ENCODE results near the gene NR2F6.
"Not testable (repeated sequence)": the region's sequence is repeated elsewhere in the genome, so short reads cannot be mapped to it uniquely, and the experiment has no call there.

The NR2F6 gene

GRCh38 chr19:17245535-17245984 is at the start of gene NR2F6:
Gene NR2F6 (minus strand): TSS chr19:17245919. CDS start chr19:17245220, 699 bp downstream.
- no peak for DNase-seq

DNA sequence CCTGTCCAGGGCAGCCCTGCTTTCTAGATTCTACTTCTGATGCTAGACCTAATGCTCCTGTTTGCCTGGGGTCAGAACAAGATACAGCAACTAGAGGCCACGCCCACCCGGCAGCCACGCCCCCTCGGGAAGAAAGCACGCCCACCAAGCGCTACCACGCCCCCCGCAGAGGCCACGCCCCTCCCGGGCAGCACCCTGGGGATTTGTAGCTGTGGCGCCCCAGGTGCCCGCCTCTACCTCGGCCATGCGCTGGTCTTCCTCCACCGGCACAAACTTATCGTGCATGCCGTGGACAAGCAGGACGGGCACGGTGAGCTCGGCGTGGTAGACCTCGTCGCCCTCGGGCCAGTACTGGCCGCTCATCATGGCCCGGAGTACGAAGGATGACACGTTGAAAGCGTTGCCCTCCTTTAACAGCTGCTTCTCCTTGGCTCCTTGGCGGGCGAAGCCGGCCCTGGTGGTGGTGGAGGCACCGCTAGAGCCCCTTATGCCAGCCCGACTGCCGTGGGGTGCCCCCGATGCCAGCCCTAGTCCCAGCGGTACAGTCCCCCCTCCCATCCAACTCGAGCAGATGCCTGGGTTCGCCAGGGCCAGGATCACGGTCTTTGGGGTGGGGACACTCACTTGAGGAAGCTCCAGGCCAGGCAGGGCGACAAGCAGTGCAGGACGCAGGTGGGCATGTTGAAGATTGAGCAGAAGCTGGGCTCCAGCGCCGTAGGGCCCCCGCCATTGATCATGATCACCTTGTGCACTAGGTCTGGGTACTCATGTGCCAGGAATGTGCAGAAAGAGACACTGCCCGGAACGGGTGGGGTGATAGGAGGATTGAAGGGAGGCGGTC is 48.6 kb upstream of the NR2F6 start:
- peak; percentile 72 for DNase-seq

DNA sequence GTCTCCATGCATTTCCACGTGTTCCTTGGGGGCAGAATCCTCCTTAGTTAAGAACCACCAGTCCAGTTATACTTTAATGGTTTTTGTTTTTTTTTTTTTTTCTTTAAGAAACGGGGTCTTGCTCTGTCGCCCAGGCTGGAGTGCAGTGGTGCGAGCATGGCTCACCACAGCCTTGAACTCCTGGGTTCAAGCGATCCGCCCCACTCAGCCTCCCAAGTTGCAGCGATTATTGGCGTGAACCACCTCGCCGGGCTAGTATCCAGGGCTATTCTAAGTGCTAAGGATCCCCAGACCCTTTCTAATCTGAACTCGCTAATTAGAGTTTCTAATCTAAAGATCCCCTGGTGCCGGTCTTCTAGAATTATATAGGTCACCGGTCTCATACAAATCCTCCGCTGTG is 47.9 kb upstream of the NR2F6 start:
- peak; percentile 17 for DNase-seq

- DNase-seq, result peak; percentile 94
Observed at GRCh38 chr19:17292301-17293074, 46.8 kb upstream of the NR2F6 start.

- peak; percentile 68 for DNase-seq
Observed at GRCh38 chr19:17289489-17289888, 43.8 kb upstream of the NR2F6 start.

- no peak for DNase-seq
Observed at GRCh38 chr19:17286752-17287151, 41.0 kb upstream of the NR2F6 start.

GRCh38 chr19:17286263-17286662 is 40.5 kb upstream of the NR2F6 start:
- no peak for DNase-seq

- no peak for DNase-seq
Observed at GRCh38 chr19:17285415-17286135, 39.9 kb upstream of the NR2F6 start.

- DNase-seq, result no peak
Observed at GRCh38 chr19:17283504-17283996, 37.8 kb upstream of the NR2F6 start.

DNA sequence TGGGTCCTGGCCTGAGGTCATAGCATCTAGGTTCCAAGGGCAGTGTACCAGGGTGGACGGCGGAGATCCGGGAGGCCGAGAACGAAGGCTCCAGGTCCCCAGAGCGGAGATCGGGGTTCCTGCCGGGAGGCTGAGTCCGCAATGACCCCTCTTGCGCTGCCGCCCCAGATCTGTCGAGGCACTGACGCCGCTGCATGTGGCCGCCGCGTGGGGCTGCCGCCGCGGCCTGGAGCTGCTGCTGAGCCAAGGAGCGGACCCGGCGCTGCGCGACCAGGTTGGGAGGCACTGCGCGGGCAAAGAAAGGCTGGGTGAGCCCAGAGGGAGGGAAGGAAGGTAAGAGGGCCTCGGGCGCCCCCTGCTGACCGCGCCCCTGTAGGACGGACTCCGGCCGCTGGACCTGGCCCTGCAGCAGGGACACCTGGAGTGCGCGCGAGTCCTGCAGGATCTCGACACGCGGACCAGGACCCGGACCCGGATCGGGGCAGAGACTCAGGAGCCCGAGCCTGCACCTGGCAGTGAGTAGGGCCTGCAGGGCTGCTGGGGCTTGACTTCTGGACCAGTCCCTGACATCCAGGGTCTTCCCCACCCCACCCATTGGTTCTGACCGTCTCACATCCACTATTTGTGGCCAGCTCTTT is 36.9 kb upstream of the NR2F6 start:
- peak; percentile 96 for DNase-seq

DNA sequence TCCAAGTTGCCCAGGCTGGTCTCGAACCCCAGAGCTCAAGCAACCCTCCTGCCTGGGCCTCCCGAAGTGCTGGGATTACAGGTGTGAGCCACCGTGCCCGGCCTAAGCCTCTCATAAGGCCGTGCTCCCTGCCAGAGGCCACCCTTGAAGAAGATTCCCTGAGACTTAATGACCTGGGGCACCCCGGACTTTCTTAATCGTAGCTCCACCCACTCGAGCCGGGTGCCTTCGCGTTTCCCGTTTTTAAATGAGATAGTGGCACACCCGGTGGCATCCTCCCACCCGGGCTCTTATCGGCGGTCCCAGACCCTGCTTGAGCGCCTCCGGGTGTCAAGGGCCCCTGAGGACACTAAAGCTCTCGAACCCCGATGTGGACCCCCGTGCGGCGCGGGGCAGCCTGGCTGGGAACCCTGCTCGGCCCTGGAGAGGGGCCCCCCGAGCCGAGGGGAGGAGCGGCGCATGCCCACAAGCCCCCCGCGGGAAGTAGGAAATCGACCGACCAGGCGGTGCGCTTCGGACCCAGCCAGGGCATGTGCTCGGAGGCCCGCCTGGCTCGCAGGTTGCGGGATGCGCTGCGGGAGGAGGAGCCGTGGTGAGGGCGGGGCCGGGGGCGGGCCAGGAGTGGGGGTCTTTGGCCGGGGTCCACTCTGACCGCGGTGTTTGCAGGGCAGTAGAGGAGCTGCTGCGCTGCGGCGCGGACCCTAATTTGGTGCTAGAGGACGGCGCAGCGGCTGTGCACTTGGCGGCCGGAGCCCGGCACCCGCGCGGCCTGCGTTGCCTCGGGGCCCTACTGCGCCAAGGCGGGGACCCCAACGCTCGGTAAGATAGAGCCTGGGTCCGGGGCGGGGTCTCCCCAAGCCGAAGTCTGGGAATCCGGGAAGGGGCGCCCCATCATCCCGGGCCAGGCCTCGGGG is 35.9 kb upstream of the NR2F6 start, which contains the start of gene ANKLE1:
Gene ANKLE1, plus strand, starts transcription at position 511 of the 914 bp plus-strand sequence. Its CDS starts 20 bp downstream, at position 531.
- DNase-seq, result peak; percentile 93

GRCh38 chr19:17279436-17279835 is 33.7 kb upstream of the NR2F6 start:
- DNase-seq, result no peak

DNA sequence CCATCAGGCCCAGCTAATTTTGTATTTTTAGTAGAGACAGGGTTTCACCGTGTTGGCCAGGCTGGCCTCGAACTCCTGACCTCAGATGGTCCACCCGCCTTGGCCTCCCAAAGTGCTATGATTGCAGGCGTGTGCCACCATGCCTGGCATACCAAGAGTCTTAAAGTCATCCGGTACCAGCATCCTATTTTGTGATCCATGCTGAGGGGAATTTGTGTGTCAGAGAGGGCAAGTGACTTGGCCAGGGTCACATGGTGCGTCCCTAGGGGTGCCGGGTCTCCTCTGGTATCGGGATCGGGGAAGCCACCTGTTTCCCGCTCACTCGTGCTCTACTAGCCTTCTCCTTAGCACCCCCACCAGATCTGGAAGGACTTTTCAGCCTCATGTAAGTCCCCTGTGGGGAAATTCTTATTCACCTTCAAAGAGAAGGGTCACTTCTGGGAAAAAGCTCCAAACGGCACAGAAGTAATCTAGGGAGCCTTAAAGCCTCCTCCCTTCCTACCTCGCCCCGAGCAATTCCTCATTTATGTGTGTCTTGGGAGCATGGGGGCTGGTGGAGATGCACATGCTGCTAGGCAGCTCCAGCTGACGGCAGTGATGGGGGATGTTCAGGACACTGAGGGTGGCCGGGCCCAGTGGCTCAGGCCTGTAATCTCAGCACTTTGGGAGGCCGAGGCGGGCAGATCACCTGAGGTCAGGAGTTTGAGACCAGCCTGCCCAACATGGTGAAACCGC is 29.9 kb upstream of the NR2F6 start:
- no peak for DNase-seq

GRCh38 chr19:17274892-17275291 is 29.2 kb upstream of the NR2F6 start:
- DNase-seq, result not testable (repeated sequence)

- DNase-seq, result no peak
Observed at GRCh38 chr19:17268754-17269153, 23.0 kb upstream of the NR2F6 start.

DNA sequence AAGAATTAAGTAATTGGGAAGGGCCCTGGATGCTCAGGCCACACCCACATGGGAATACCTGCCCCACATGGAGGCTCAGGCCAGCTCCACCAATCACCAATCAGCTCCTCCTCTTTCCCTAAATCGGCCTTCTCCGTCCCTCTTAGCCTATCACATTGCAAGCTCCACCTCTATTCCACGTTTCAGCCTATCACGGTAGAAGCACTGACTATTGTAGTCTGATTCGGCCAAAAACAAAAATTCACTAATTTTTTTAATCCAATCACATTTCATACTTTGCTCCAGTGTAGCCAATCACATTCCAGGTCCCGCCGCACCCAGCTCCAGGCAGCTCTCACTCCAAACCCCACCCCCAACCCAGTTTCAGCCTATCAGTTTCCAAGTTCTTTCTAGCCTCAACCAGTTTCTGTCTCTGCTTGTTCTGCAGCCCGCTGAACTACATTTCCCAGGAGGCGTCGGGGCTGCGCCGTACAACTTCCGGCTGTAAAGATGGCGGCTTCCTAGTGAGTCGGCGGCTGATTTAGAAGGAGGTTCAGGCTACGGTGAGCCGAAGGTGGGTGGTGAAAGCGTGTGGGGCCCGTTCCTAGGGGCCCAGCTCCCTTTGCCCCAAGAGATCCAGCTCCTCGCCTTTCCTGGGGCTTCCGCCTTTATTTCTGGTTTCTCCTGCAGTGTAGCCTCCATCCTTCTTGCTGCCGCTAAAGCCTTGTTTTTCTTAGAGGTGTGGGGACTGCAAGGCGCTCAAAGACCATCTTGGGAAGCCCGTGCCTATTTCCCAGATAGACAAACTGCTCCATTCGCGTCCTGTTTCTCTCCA is 21.5 kb upstream of the NR2F6 start, which contains the start of gene BABAM1:
Gene BABAM1, plus strand, starts transcription at position 469 of the 814 bp plus-strand sequence. CDS start 1,364 bp downstream, outside the sequence.
- peak; percentile 99 for DNase-seq

DNA sequence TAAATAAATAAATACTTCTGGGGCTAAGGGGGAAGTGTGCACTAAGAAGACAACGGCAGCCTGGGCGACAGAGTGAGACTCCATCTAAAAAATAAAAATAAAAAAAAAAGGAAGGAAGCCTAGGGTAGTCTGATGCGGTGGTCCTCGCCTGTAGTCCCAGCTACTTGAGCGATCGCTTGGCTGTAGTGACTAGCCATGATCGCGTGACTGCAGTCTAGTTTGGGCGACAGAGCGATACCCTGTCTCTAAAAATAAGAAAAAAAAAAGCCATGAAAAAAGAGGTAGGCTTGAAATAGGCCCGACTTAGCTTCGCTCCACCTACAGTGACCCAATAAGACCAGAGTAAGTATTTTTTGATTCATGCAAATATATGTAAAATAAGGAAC is 20.9 kb upstream of the NR2F6 start:
- no peak for DNase-seq

DNA sequence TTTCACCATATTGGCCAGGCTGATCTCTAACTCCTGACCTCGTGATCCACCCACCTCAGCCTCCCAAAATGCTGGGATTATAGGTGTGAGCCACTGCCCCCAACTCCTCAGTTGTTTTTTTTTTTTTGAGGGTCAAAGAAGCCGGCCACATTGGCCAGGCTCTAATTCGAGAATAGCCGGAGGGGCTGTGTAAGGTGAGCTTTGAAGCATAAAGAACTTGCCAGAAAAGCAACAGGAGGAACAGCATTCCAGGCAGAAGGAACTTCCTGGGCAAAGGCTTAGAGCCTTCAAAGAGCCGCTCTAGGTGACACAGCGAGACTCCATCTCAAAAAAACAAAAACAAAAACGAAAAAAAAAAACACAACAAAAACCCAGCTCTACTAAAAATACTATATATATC is 20.3 kb upstream of the NR2F6 start:
- no peak for DNase-seq

- DNase-seq, result no peak
Observed at GRCh38 chr19:17264641-17264979, 18.9 kb upstream of the NR2F6 start, which contains the start of gene USHBP1. Gene USHBP1 (minus strand): TSS chr19:17264745. CDS start chr19:17264299, 446 bp downstream.
